Adipocyte (in vitro differentiated cells): ENCODE data around the gene CARD8.
"Not testable (repeated sequence)": the region's sequence is repeated elsewhere in the genome, so short reads cannot be mapped to it uniquely, and the experiment has no call there.

Source experiments
- DNase-seq: peaks from one replicate; pipeline ENCODE4 v3.0.0-alpha.2; 2015; ENCODE audit warnings: low read depth
- H3K27me3 ChIP-seq: replicated peaks from 2 replicates; pipeline ENCODE4 v1.7.0; 2013; ENCODE audit warnings: mild to moderate bottlenecking, low read length, moderate library complexity; ENCODE audit not compliant: control insufficient read depth, insufficient read depth
- H3K36me3 ChIP-seq: 2 replicates; pipeline ENCODE4 v1.7.0; 2013; ENCODE audit warnings: low read length, mild to moderate bottlenecking, moderate library complexity; ENCODE audit not compliant: control insufficient read depth, insufficient read depth, severe bottlenecking
- H3K4me1 ChIP-seq: 2 replicates; pipeline ENCODE4 v1.7.0; 2013; ENCODE audit warnings: mild to moderate bottlenecking, low read length, moderate library complexity; ENCODE audit not compliant: control insufficient read depth, insufficient read depth
- H3K4me3 ChIP-seq: 2 replicates; pipeline ENCODE4 v1.7.0; 2013; ENCODE audit warnings: mild to moderate bottlenecking, low read length, moderate library complexity
- H3K9ac ChIP-seq: 2 replicates; pipeline ENCODE4 v1.7.0; 2013; ENCODE audit warnings: mild to moderate bottlenecking, low read length, moderate library complexity
- H3K9me3 ChIP-seq: 2 replicates; pipeline ENCODE4 v1.7.0; 2013; ENCODE audit warnings: mild to moderate bottlenecking, low read length, moderate library complexity; ENCODE audit not compliant: control insufficient read depth

The CARD8 gene

GRCh38 chr19:48290771-48291488, 35.2 kb upstream of the CARD8 start:
- peak overlapping the region; percentile 78 for H3K4me3 ChIP-seq
- peaks cover 14% of the 10 kb centered on the region for H3K9me3 ChIP-seq
- DNase-seq, result peak; percentile 89
- H3K27me3 ChIP-seq, result peaks cover 6% of the 10 kb centered on the region
- peaks cover 15% of the 10 kb centered on the region for H3K4me1 ChIP-seq
- H3K9ac ChIP-seq, result peak overlapping the region; percentile 58
- no peaks in the 10 kb centered on the region for H3K36me3 ChIP-seq

GRCh38 chr19:48290401-48290770, 34.7 kb upstream of the CARD8 start:
- H3K9me3 ChIP-seq, result peaks cover 20% of the 10 kb centered on the region
- peaks cover 2% of the 10 kb centered on the region for H3K27me3 ChIP-seq
- no peaks in the 10 kb centered on the region for H3K36me3 ChIP-seq
- peak overlapping the region; percentile 78 for H3K4me3 ChIP-seq
- DNase-seq, result peak; percentile 61
- peak overlapping the region; percentile 54 for H3K9ac ChIP-seq
- peaks cover 15% of the 10 kb centered on the region for H3K4me1 ChIP-seq

- H3K4me1 ChIP-seq, result peaks cover 15% of the 10 kb centered on the region
- no peaks in the 10 kb centered on the region for H3K36me3 ChIP-seq
- H3K4me3 ChIP-seq, result no peak overlapping the region
- H3K27me3 ChIP-seq, result no peaks in the 10 kb centered on the region
- no peak for DNase-seq
- peaks cover 24% of the 10 kb centered on the region for H3K9me3 ChIP-seq
- H3K9ac ChIP-seq, result no peak overlapping the region
Observed at GRCh38 chr19:48287748-48288147, 32.0 kb upstream of the CARD8 start.

GRCh38 chr19:48284896-48285295, 29.2 kb upstream of the CARD8 start:
- Histone ChIP-seq H3K36me3 (no peaks in the 10 kb centered on the region), H3K4me1 (peaks cover 4% of the 10 kb centered on the region), H3K9me3 (peaks cover 24% of the 10 kb centered on the region), H3K9ac (no peak overlapping the region), H3K4me3 (no peak overlapping the region), H3K27me3 (peaks cover 5% of the 10 kb centered on the region)
- DNase-seq, result peak; percentile 32

- Histone ChIP-seq H3K36me3 (no peaks in the 10 kb centered on the region), H3K27me3 (peaks cover 5% of the 10 kb centered on the region), H3K9me3 (peaks cover 24% of the 10 kb centered on the region), H3K9ac (no peak overlapping the region), H3K4me1 (peaks cover 4% of the 10 kb centered on the region), H3K4me3 (no peak overlapping the region)
- peak; percentile 89 for DNase-seq
Observed at GRCh38 chr19:48283908-48284307, 28.2 kb upstream of the CARD8 start.

DNA sequence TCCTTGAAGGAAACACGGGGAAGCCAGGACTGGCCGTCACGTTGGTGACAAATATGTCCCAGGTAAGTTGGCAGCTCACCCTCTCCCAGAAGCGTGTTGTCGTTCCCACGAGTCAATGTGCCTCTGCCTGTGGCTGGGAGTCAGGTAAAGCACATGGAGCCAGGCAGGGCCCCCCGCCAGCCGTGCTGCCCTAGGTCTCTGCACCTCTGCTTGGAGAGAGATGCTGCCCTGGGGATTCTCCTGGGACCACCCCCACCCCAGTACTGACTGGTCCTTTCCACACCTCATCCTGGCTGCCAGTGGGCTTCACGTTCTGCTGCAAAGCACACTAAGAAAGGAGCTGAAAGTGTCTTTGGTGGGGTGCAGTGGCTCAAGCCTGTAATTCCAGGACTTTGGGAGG, 24.0 kb upstream of the CARD8 start:
- peaks cover 4% of the 10 kb centered on the region for H3K9me3 ChIP-seq
- DNase-seq, result no peak
- no peak overlapping the region for H3K4me3 ChIP-seq
- H3K4me1 ChIP-seq, result no peaks in the 10 kb centered on the region
- H3K36me3 ChIP-seq, result no peaks in the 10 kb centered on the region
- no peak overlapping the region for H3K9ac ChIP-seq
- H3K27me3 ChIP-seq, result peaks cover 11% of the 10 kb centered on the region

DNA sequence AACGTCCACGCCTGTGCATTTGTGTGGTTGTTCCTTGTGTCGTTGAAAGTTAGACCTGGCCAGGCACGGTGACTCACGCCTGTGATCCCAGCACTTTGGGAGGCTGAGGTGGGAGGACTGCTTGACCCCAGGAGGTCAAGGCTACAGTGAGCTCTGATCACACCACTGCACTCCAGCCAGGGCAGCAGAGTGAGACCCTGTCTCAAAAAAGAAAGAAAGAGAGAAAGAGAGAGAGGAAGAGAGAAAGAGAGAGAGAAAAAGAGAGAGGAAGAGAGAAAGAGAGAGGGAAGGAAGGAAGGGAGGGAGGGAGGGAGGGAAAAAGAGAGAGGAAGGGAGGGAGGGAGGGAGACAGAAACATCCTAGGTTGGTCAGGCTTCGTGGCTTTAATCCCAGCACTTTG, 19.2 kb upstream of the CARD8 start:
- Histone ChIP-seq H3K4me1 (peaks cover 8% of the 10 kb centered on the region), H3K27me3 (peaks cover 6% of the 10 kb centered on the region), H3K9me3 (no peaks in the 10 kb centered on the region), H3K4me3 (no peak overlapping the region), H3K9ac (no peak overlapping the region), H3K36me3 (no peaks in the 10 kb centered on the region)
- no peak for DNase-seq

- Histone ChIP-seq H3K9ac (no peak overlapping the region), H3K9me3 (no peaks in the 10 kb centered on the region), H3K27me3 (peaks cover 6% of the 10 kb centered on the region), H3K36me3 (no peaks in the 10 kb centered on the region), H3K4me1 (peaks cover 10% of the 10 kb centered on the region), H3K4me3 (no peak overlapping the region)
- no peak for DNase-seq
Observed at GRCh38 chr19:48274173-48274572, 18.5 kb upstream of the CARD8 start.

DNA sequence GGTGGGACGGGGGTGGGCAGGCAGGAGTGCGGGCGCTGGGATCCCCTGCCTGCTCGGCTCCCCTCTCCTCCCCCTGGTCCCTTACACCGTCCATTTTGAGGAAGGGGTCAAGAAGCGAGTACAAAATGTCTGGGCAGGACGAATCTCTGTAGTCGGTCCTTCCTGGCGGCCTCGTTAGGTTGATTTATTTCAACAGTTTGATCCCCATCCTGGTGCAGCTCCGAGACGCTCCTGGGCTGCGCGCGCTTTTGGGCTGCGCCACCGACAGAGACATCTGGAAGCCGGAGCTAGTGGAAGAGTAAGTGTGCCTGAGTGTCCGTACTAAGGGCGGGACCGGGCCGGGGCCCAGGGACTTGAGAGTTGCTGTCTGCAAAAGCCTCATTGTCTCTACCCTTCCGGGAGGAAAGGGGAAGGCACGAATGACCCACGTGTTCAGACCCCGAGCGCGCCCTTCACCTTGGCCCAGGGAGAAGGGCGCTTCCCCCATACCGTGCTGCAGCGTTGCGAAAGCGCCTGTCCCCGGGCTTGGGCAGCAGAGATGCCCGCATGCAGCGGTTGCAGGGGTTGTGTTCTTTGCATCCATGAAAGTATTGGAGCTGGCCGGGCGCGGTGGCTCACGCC, 15.9 kb upstream of the CARD8 start:
- DNase-seq, result peak; percentile 55
- H3K4me3 ChIP-seq, result peak overlapping the region; percentile 62

GRCh38 chr19:48269617-48270026, 13.9 kb upstream of the CARD8 start:
- H3K27me3 ChIP-seq, H3K9ac ChIP-seq, H3K9me3 ChIP-seq, H3K4me1 ChIP-seq, DNase-seq, H3K36me3 ChIP-seq, H3K4me3 ChIP-seq: not testable (repeated sequence)

More for the DNA sequence above, 15.9 kb upstream of the CARD8 start:
- Histone ChIP-seq H3K36me3 (no peaks in the 10 kb centered on the region), H3K4me1 (peaks cover 10% of the 10 kb centered on the region), H3K9ac (no peak overlapping the region), H3K27me3 (no peaks in the 10 kb centered on the region), H3K9me3 (no peaks in the 10 kb centered on the region)

- not testable (repeated sequence) for DNase-seq, H3K27me3 ChIP-seq, H3K4me1 ChIP-seq
Observed at GRCh38 chr19:48265326-48265725, 9.6 kb upstream of the CARD8 start.

GRCh38 chr19:48260359-48260714, 4.6 kb upstream of the CARD8 start:
- not testable (repeated sequence) for DNase-seq, H3K9ac ChIP-seq, H3K4me1 ChIP-seq, H3K9me3 ChIP-seq, H3K27me3 ChIP-seq, H3K36me3 ChIP-seq
- H3K4me3 ChIP-seq, result peak overlapping the region; percentile 73

More at GRCh38 chr19:48265326-48265725, 9.6 kb upstream of the CARD8 start:
- not testable (repeated sequence) for H3K9me3 ChIP-seq, H3K4me3 ChIP-seq, H3K9ac ChIP-seq, H3K36me3 ChIP-seq
